H9 (cell line): Measurements from ENCODE around the gene TSHZ1. TPM values are rescaled to one million over a fixed set of nuclear protein-coding genes. Genes with fewer than 3 reads are reported as not detected.

ENCODE experiments used
- DNase-seq: peaks from one replicate; pipeline ENCODE4 v3.0.0-alpha.2; 2017
- H2AFZ ChIP-seq: one replicate; pipeline ENCODE4 v1.6.1; 2013; ENCODE audit warnings: mild to moderate bottlenecking, low read length, control low read depth, moderate library complexity
- H2AK5ac ChIP-seq: 2 replicates; pipeline ENCODE4 v1.6.1; 2013; ENCODE audit warnings: low read length, control low read depth, mixed read lengths; ENCODE audit not compliant: insufficient read length
- H2BK120ac ChIP-seq: one replicate; pipeline ENCODE4 v1.6.1; 2013; ENCODE audit warnings: low read depth, mild to moderate bottlenecking, low read length, control low read depth, inconsistent platforms; ENCODE audit not compliant: poor library complexity, severe bottlenecking
- H2BK12ac ChIP-seq: 2 replicates; pipeline ENCODE4 v1.6.1; 2013; ENCODE audit warnings: low read length, control low read depth, mixed read lengths, low read depth; ENCODE audit not compliant: insufficient read length
- H2BK15ac ChIP-seq: 2 replicates; pipeline ENCODE4 v1.6.1; 2013; ENCODE audit warnings: low read depth, low read length, control low read depth
- H2BK20ac ChIP-seq: one replicate; pipeline ENCODE4 v1.6.1; 2013; ENCODE audit warnings: low read depth, mild to moderate bottlenecking, low read length, control low read depth, inconsistent platforms; ENCODE audit not compliant: poor library complexity, severe bottlenecking
- H2BK5ac ChIP-seq: 2 replicates; pipeline ENCODE4 v1.6.1; 2013; ENCODE audit warnings: low read length, control low read depth, mixed read lengths; ENCODE audit not compliant: insufficient read length
- H3K14ac ChIP-seq: 2 replicates; pipeline ENCODE4 v1.6.1; 2013; ENCODE audit warnings: low read length, control low read depth; ENCODE audit not compliant: insufficient read depth
- H3K18ac ChIP-seq: 2 replicates; pipeline ENCODE4 v1.6.1; 2013; ENCODE audit warnings: low read depth, mild to moderate bottlenecking, mixed read lengths, low read length, control low read depth; ENCODE audit not compliant: insufficient read length
- H3K23ac ChIP-seq: 2 replicates; pipeline ENCODE4 v1.6.1; 2013; ENCODE audit warnings: low read length, control low read depth, mixed read lengths, low read depth; ENCODE audit not compliant: insufficient read length
- H3K23me2 ChIP-seq: 2 replicates; pipeline ENCODE4 v1.6.1; 2013; ENCODE audit warnings: low read depth, mild to moderate bottlenecking, mixed read lengths, low read length, control low read depth; ENCODE audit not compliant: insufficient read length, poor library complexity, severe bottlenecking
- H3K27ac ChIP-seq: 2 replicates; pipeline ENCODE4 v1.5.1; 2013; ENCODE audit warnings: low read length, control low read depth, mixed read lengths, low read depth; ENCODE audit not compliant: insufficient read length
- H3K27me3 ChIP-seq: 2 replicates; pipeline ENCODE4 v1.6.1; 2013; ENCODE audit warnings: low read length, control low read depth, inconsistent platforms; ENCODE audit not compliant: insufficient read depth
- H3K4ac ChIP-seq: 2 replicates; pipeline ENCODE4 v1.6.1; 2013; ENCODE audit warnings: low read depth, mild to moderate bottlenecking, control low read depth, inconsistent platforms, low read length, moderate library complexity
- H3K4me1 ChIP-seq: 2 replicates; pipeline ENCODE4 v1.6.1; 2013; ENCODE audit warnings: low read length, control low read depth, inconsistent platforms; ENCODE audit not compliant: insufficient read depth
- H3K4me2 ChIP-seq: 2 replicates; pipeline ENCODE4 v1.6.1; 2013; ENCODE audit warnings: low read length, control low read depth, mixed read lengths; ENCODE audit not compliant: insufficient read length, insufficient read depth
- H3K56ac ChIP-seq: 2 replicates; pipeline ENCODE4 v1.6.1; 2013; ENCODE audit warnings: low read depth, mild to moderate bottlenecking, mixed read lengths, low read length, control low read depth; ENCODE audit not compliant: insufficient read length
- H3K79me1 ChIP-seq: 2 replicates; pipeline ENCODE4 v1.6.1; 2013; ENCODE audit warnings: low read depth, mild to moderate bottlenecking, moderate library complexity, low read length, control low read depth, inconsistent platforms; ENCODE audit not compliant: insufficient read depth, poor library complexity, severe bottlenecking
- H3K79me2 ChIP-seq: 2 replicates; pipeline ENCODE4 v1.6.1; 2013; ENCODE audit warnings: low read length, control low read depth, inconsistent platforms; ENCODE audit not compliant: insufficient read depth
- H3K9ac ChIP-seq: 2 replicates; pipeline ENCODE4 v1.6.1; 2013; ENCODE audit warnings: low read length, control low read depth, mixed read lengths; ENCODE audit not compliant: insufficient read length; ENCODE audit errors: extremely low read depth
- H3K9me3 ChIP-seq: one replicate; pipeline ENCODE4 v1.6.1; 2013; ENCODE audit warnings: low read depth, low read length, inconsistent platforms; ENCODE audit not compliant: control insufficient read depth
- H3T11ph ChIP-seq: one replicate; pipeline ENCODE4 v1.6.1; 2013; ENCODE audit warnings: mild to moderate bottlenecking, low read length, control low read depth, inconsistent platforms
- H4K20me1 ChIP-seq: one replicate; pipeline ENCODE4 v1.6.1; 2013; ENCODE audit not compliant: control insufficient read depth, insufficient read length, insufficient read depth
- H4K5ac ChIP-seq: 2 replicates; pipeline ENCODE4 v1.6.1; 2013; ENCODE audit warnings: low read depth, mild to moderate bottlenecking, mixed read lengths, low read length, control low read depth; ENCODE audit not compliant: insufficient read length
- H4K8ac ChIP-seq: replicated peaks from 2 replicates; pipeline ENCODE4 v1.6.1; 2013; ENCODE audit warnings: low read length, control low read depth, mixed read lengths, low read depth; ENCODE audit not compliant: insufficient read length
- H4K91ac ChIP-seq: 2 replicates; pipeline ENCODE4 v1.6.1; 2013; ENCODE audit warnings: low read depth, mild to moderate bottlenecking, moderate library complexity, mixed read lengths, low read length, control low read depth; ENCODE audit not compliant: insufficient read length
- H3K27ac Mint-ChIP-seq, 3 experiments: 2 replicates in 2 of 3; 3 replicates in 1 of 3; pipeline ENCODE4 v1.8.0; 2020 to 2021; ENCODE audit warnings: mixed read lengths in 3 of 3, mild to moderate bottlenecking in 1 of 3, moderate library complexity in 1 of 3
- H3K27me3 Mint-ChIP-seq: 2 replicates; pipeline ENCODE4 v1.8.0; 2021; ENCODE audit warnings: low read depth, mild to moderate bottlenecking, moderate library complexity, mixed read lengths
- H3K36me3 Mint-ChIP-seq, 3 experiments: 2 replicates in 2 of 3; 3 replicates in 1 of 3; pipeline ENCODE4 v1.8.0; 2020 to 2021; ENCODE audit warnings: low read depth in 3 of 3, mixed read lengths in 3 of 3; ENCODE audit not compliant: insufficient read depth in 1 of 3
- H3K4me1 Mint-ChIP-seq, 2 experiments: 2 replicates each; pipeline ENCODE4 v1.8.0; 2020; ENCODE audit warnings: mixed read lengths in 2 of 2
- H3K4me3 Mint-ChIP-seq, 2 experiments: 2 replicates in 1 of 2; 3 replicates in 1 of 2; pipeline ENCODE4 v1.8.0; 2020 to 2021; ENCODE audit warnings: mild to moderate bottlenecking in 2 of 2, mixed read lengths in 2 of 2, moderate library complexity in 1 of 2
- H3K9me3 Mint-ChIP-seq, 2 experiments: 2 replicates in 1 of 2; 3 replicates in 1 of 2; pipeline ENCODE4 v1.8.0; 2020; ENCODE audit warnings: mild to moderate bottlenecking in 2 of 2, mixed read lengths in 2 of 2, moderate library complexity in 1 of 2
- WGBS: extraction: QIAGEN DNeasy Blood & Tissue Kit; methylation state at CpG from one replicate; pipeline ENCODE4 v1.1.7; 2013; ENCODE audit warnings: missing lambda C conversion rate, low lambda C conversion rate, mixed read lengths; ENCODE audit not compliant: insufficient read length; ENCODE audit errors: extremely low coverage; 5-methylcytosine and 5-hydroxymethylcytosine counted together
- total RNA-seq: library from RNA; stranded (reverse); gene quantifications from 2 replicates; pipeline ENCODE4 v1.2.1, GENCODE V29; 2021
- TF ChIP-seq, protein P1 (sequence below): fragments of 200-600 bp; sonication (generic); conservative IDR thresholded peaks from 3 replicates; pipeline ENCODE4 v1.8.0; 2021; ENCODE audit warnings: antibody characterized with exemption, mild to moderate bottlenecking

The TSHZ1 gene
- total RNA-seq, 1 experiment from 2014 or later, result 0.15 TPM

DNA sequence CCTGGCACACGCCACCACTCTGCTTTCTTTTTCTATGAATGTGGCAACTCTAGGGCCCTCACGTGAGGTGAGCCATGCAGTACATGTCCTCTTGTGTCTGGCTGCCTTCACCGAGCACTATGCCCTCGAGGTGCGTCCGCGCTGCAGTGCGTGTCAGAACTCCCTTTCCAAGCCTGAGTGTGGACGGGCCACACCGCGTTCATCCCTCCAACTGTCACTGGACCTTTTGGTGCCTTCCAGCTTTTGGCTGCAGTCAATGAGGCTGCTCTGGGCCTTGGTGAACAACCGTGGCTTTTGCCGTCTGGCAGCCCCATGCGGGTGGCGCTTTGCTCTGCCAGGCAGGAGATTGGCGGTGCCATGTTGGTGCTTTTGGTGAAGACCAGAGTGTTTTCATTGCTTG, 74.0 kb downstream of the TSHZ1 start:
- Histone ChIP-seq H2BK12ac (no peak overlapping the region), H3K23me2 (no peaks in the 10 kb centered on the region), H3K27ac (no peak overlapping the region), H4K8ac (no peak overlapping the region), H2BK5ac (no peak overlapping the region), H3T11ph (no peak overlapping the region), H3K9me3 (no peaks in the 10 kb centered on the region), H2BK20ac (no peak overlapping the region), H4K20me1 (no peaks in the 10 kb centered on the region), H3K4ac (no peak overlapping the region), H4K5ac (no peak overlapping the region), H2BK120ac (no peak overlapping the region), H3K14ac (no peak overlapping the region), H3K18ac (no peak overlapping the region), H3K9ac (no peak overlapping the region), H3K4me2 (no peak overlapping the region), H3K23ac (no peak overlapping the region), H2AFZ (no peak overlapping the region), H3K79me1 (no peaks in the 10 kb centered on the region), H3K56ac (no peak overlapping the region), H2BK15ac (no peak overlapping the region), H4K91ac (no peak overlapping the region), H3K79me2 (no peaks in the 10 kb centered on the region), H2AK5ac (no peak overlapping the region), H3K27me3 (no peaks in the 10 kb centered on the region), H3K4me1 (no peaks in the 10 kb centered on the region)
- Mint-ChIP-seq H3K27me3 (peaks cover 4% of the 10 kb centered on the region), H3K27ac (no peak overlapping the region), H3K36me3 (peaks cover 0 to 2% (median 0%) of the 10 kb centered on the region in 3 experiments; a peak in 1 of 7 replicates), H3K4me3 (no peak overlapping the region), H3K9me3 (no peaks in the 10 kb centered on the region; a peak in 1 of 5 replicates), H3K4me1 (peaks cover 3 to 7% of the 10 kb centered on the region in 2 experiments; a peak in 3 of 4 replicates)
- TF ChIP-seq, protein P1, sequence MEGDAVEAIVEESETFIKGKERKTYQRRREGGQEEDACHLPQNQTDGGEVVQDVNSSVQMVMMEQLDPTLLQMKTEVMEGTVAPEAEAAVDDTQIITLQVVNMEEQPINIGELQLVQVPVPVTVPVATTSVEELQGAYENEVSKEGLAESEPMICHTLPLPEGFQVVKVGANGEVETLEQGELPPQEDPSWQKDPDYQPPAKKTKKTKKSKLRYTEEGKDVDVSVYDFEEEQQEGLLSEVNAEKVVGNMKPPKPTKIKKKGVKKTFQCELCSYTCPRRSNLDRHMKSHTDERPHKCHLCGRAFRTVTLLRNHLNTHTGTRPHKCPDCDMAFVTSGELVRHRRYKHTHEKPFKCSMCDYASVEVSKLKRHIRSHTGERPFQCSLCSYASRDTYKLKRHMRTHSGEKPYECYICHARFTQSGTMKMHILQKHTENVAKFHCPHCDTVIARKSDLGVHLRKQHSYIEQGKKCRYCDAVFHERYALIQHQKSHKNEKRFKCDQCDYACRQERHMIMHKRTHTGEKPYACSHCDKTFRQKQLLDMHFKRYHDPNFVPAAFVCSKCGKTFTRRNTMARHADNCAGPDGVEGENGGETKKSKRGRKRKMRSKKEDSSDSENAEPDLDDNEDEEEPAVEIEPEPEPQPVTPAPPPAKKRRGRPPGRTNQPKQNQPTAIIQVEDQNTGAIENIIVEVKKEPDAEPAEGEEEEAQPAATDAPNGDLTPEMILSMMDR, result no peak
- no CpG with 5 or more reads among the region's 16 CpGs for WGBS
- no peak for DNase-seq
